ENCODE results near the gene NFKBIE. TPM values are rescaled to one million over a fixed set of nuclear protein-coding genes. Genes with fewer than 3 reads are reported as not detected.

The NFKBIE gene
- total and polyA plus RNA-seq, 2 of the 13 experiments (the other 11 are each of a cell fraction or from before 2014, with no cell fraction given) = 6.7 to 14.5 TPM

- TF ChIP-seq SMAD1 (CRISPR knock-in tag; IDR thresholded peaks at IDR 0.05; ENCODE audit: borderline replicate concordance, low read depth) (0 out of 2 replicates have a peak, but pooled peaks have one; percentile 16), NCOR1 (IDR thresholded peaks at IDR 0.05; ENCODE audit: borderline replicate concordance, low read length) (no peak), LBX2 (CRISPR knock-in tag; IDR thresholded peaks at IDR 0.05; ENCODE audit: borderline replicate concordance) (no peak), ZNF142 (CRISPR knock-in tag; IDR thresholded peaks at IDR 0.05) (no peak), BCL3 (CRISPR knock-in tag; IDR thresholded peaks at IDR 0.05) (peak; percentile 23; the same call in 1 of the 2 replicates), ISL2 (CRISPR knock-in tag; IDR thresholded peaks at IDR 0.05) (no peak), ZSCAN21 (CRISPR knock-in tag; IDR thresholded peaks at IDR 0.05; ENCODE audit: borderline replicate concordance) (peak; percentile 86), HDAC2 (CRISPR knock-in tag; IDR thresholded peaks at IDR 0.05) (peak; percentile 18; the same call in 1 of the 2 replicates), ZNF138 (CRISPR knock-in tag; IDR thresholded peaks at IDR 0.05; ENCODE audit: low read depth) (no peak), MAFK (conservative IDR thresholded peaks at IDR 0.05 in 1 of 2, IDR thresholded peaks at IDR 0.05 in 1 of 2; ENCODE audit: low read length in 2 of 2) (peak; percentile 31 to 36; a peak in 2 of 4 replicates), SYNCRIP (IDR thresholded peaks at IDR 0.05; ENCODE audit: insufficient read depth, low read depth, low read length) (no peak), RFXANK (CRISPR knock-in tag; IDR thresholded peaks at IDR 0.05) (no peak), MED1 (CRISPR knock-in tag; IDR thresholded peaks at IDR 0.05) (peak; percentile 33), ZNF564 (CRISPR knock-in tag; IDR thresholded peaks at IDR 0.05) (no peak), SIX1 (CRISPR knock-in tag; IDR thresholded peaks at IDR 0.05; ENCODE audit: borderline replicate concordance) (no peak), PPARG (CRISPR knock-in tag; conservative IDR thresholded peaks at IDR 0.05) (peak; percentile 26; the same call in 1 of the 2 replicates), ELK4 (CRISPR knock-in tag; IDR thresholded peaks at IDR 0.05; ENCODE audit: borderline replicate concordance) (no peak), THAP7 (CRISPR knock-in tag; IDR thresholded peaks at IDR 0.05) (no peak), ZFAT (CRISPR knock-in tag; conservative IDR thresholded peaks at IDR 0.05) (no peak)
Observed at GRCh38 chr6:44237021-44237812, 28.1 kb downstream of the NFKBIE start (continued).

Data from HepG2 (cell line).